Measurements from ENCODE around the gene ERC1.
A peak's percentile ranks its signal among the peaks of the same experiment; 100 is the strongest.
"Not testable (repeated sequence)": the region's sequence is repeated elsewhere in the genome, so short reads cannot be mapped to it uniquely, and the experiment has no call there.

Gene ERC1

GRCh38 chr12:988646-989045 lies 2.4 kb upstream of the ERC1 start:
- no peak for DNase-seq

- DNase-seq: no peak
These were observed 2.0 kb upstream of the ERC1 start for GRCh38 chr12:989051-989450.

GRCh38 chr12:989751-990660 lies 1.0 kb upstream of the ERC1 start:
- DNase-seq: peak; percentile 45

- DNase-seq: no peak
These were observed 619 bp downstream of the ERC1 start for GRCh38 chr12:991350-992333.

GRCh38 chr12:992647-993046 lies 1.6 kb downstream of the ERC1 start:
- DNase-seq: no peak

- no peak for DNase-seq
These were observed 5.9 kb downstream of the ERC1 start for GRCh38 chr12:996881-997280.

GRCh38 chr12:997505-997904 lies 6.5 kb downstream of the ERC1 start:
- no peak for DNase-seq

GRCh38 chr12:998020-998874 lies 7.2 kb downstream of the ERC1 start:
- no peak for DNase-seq

GRCh38 chr12:999736-1000135 lies 8.7 kb downstream of the ERC1 start:
- DNase-seq: not testable (repeated sequence)

- no peak for DNase-seq
These were observed 10.5 kb downstream of the ERC1 start for GRCh38 chr12:1001507-1001906.

GRCh38 chr12:1003600-1004271 lies 12.7 kb downstream of the ERC1 start:
- no peak for DNase-seq

GRCh38 chr12:1006255-1006654 lies 15.2 kb downstream of the ERC1 start:
- DNase-seq: no peak

- no peak for DNase-seq
These were observed 16.3 kb downstream of the ERC1 start for GRCh38 chr12:1007276-1007675.

- no peak for DNase-seq
These were observed 17.0 kb downstream of the ERC1 start for GRCh38 chr12:1007994-1008393.

GRCh38 chr12:1011091-1011490 lies 20.1 kb downstream of the ERC1 start:
- no peak for DNase-seq

GRCh38 chr12:1013618-1014489 lies 22.8 kb downstream of the ERC1 start:
- DNase-seq: no peak

- DNase-seq: no peak
These were observed 28.3 kb downstream of the ERC1 start for GRCh38 chr12:1019283-1019682.

- DNase-seq: no peak
These were observed 29.4 kb downstream of the ERC1 start for GRCh38 chr12:1020389-1020788.

- no peak for DNase-seq
These were observed 31.3 kb downstream of the ERC1 start for GRCh38 chr12:1022032-1022970.

- no peak for DNase-seq
These were observed 39.8 kb downstream of the ERC1 start for GRCh38 chr12:1030779-1031178.

Data from effector CD4-positive, alpha-beta T cell (primary cell).